GM12872 (cell line): ENCODE results near the gene SWAP70.

ENCODE experiments used
- CTCF ChIP-seq: IDR thresholded peaks from 3 replicates; pipeline ENCODE4 v1.5.1; 2011; ENCODE audit warnings: low read depth, mild to moderate bottlenecking, low read length, moderate library complexity; ENCODE audit not compliant: insufficient read depth

Gene SWAP70

GRCh38 chr11:9663699-9664275 lies at the start of gene SWAP70:
TSS of gene SWAP70 (plus strand) at chr11:9664077. CDS start at chr11:9664180, 103 bp downstream.
- TF ChIP-seq CTCF = no peak

- no peak for TF ChIP-seq CTCF
These were observed 48.8 kb upstream of the SWAP70 start for GRCh38 chr11:9615031-9615451.

- no peak for TF ChIP-seq CTCF
These were observed 47.7 kb upstream of the SWAP70 start for GRCh38 chr11:9616042-9616675.

GRCh38 chr11:9616858-9617257 lies 47.0 kb upstream of the SWAP70 start:
- no peak for TF ChIP-seq CTCF

- no peak for TF ChIP-seq CTCF
These were observed 45.9 kb upstream of the SWAP70 start for GRCh38 chr11:9617940-9618339.

- TF ChIP-seq CTCF = no peak
These were observed 44.9 kb upstream of the SWAP70 start for GRCh38 chr11:9619004-9619403.

- no peak for TF ChIP-seq CTCF
These were observed 43.9 kb upstream of the SWAP70 start for GRCh38 chr11:9619971-9620370.
